Measurements from ENCODE around the gene TBX1. TPM values are rescaled to one million over a fixed set of nuclear protein-coding genes. Genes with fewer than 3 reads are reported as not detected.

TBX1 gene
- total and polyA plus RNA-seq, 8 donors, result 4.4 to 12.2 (median 10.1) TPM

DNA sequence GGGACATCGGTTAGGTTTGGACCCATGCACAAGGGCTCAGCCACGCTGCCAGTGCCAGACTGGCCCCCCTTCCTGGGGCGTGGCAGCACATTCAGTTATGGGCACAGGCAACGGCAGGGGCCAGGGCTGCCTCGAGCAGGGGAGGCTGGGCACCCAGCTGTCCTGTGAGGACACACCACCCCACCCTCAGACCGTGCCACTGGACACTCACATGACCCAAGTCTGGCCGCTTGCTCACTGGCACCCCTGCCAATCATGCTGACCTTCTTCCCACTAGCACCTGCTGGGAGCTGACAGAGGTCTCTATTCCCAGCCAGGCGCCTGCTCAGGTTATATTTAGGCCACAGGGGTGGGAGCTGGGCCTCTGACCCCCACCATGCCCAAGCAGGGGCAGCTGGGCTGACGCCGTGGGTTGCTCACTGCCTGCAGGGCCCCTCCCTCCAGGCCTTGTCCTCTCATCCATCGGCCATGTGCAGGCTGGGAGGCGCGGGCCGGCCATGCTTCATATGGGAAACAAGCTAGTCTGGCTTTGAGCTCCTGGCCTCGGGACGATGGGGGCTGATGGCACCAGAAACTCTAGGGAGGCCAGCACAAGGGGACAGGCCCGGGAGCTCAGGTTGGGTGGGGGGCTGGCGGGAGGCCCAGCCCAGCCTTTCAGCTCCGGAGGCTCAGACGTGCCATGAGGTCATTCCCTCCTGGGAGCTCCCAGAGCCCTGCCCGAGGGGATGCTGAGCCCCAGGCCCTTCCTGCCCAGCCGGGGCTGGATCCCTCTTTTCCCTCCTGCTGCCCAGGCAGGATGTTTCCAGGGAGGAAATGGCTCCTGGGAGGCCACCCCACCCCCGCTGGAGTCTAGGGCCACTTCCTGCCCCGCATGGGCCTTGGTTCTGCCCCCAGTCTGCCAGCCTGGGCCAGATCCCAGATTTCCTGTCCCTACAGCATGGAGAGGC, 15.2 kb upstream of the TBX1 start:
- Histone ChIP-seq H3K27me3 (peaks cover 0 to 7% of the 10 kb centered on the region in 2 donors), H3K4me1 (no peaks in the 10 kb centered on the region), H3K27ac (no peak overlapping the region), H3K36me3 (no peaks in the 10 kb centered on the region), H3K4me3 (no peak overlapping the region), H3K9me3 (no peaks in the 10 kb centered on the region)
- intact Hi-C loops (cut with DNase I), result no loop called here
- TF ChIP-seq, protein P1, sequence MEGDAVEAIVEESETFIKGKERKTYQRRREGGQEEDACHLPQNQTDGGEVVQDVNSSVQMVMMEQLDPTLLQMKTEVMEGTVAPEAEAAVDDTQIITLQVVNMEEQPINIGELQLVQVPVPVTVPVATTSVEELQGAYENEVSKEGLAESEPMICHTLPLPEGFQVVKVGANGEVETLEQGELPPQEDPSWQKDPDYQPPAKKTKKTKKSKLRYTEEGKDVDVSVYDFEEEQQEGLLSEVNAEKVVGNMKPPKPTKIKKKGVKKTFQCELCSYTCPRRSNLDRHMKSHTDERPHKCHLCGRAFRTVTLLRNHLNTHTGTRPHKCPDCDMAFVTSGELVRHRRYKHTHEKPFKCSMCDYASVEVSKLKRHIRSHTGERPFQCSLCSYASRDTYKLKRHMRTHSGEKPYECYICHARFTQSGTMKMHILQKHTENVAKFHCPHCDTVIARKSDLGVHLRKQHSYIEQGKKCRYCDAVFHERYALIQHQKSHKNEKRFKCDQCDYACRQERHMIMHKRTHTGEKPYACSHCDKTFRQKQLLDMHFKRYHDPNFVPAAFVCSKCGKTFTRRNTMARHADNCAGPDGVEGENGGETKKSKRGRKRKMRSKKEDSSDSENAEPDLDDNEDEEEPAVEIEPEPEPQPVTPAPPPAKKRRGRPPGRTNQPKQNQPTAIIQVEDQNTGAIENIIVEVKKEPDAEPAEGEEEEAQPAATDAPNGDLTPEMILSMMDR (IDR thresholded peaks at IDR 0.05), result no peak
- ATAC-seq (no peak), DNase-seq (no peak)

- H3K4me3 ChIP-seq, result no peak overlapping the region
- no peaks in the 10 kb centered on the region for H3K9me3 ChIP-seq
- TF ChIP-seq, protein P1 (IDR thresholded peaks at IDR 0.05), result no peak
- no peaks in the 10 kb centered on the region for H3K4me1 ChIP-seq
- peaks cover 0 to 20% of the 10 kb centered on the region in 2 donors for H3K27me3 ChIP-seq
- ATAC-seq (no peak), DNase-seq (no peak)
- intact Hi-C loops (cut with DNase I), result no loop called here
- H3K36me3 ChIP-seq, result no peaks in the 10 kb centered on the region
- no peak overlapping the region for H3K27ac ChIP-seq
Measured at GRCh38 chr22:19746726-19747125, 13.9 kb upstream of the TBX1 start.

DNA sequence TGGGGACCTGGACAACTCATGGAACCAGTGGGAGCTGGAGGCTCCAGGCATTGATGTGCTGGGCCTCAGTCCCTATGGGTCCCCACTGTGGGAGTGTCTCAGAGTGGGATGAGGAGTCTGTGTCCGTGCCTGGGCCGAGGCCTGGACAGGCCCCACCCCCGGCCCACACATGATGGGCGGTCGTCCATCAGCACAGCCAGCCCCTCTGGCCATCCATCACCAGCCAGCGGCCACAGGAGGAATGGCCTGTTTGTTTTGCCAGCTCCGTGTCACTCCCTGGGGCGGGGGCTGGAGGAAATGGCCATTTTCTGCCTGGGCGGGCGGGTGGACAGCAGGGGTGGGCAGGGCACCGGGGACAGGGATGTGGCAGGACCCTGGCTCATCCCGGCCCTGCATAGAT, 13.0 kb upstream of the TBX1 start:
- Histone ChIP-seq H3K27me3 (peaks cover 0 to 28% of the 10 kb centered on the region in 2 donors), H3K9me3 (no peaks in the 10 kb centered on the region), H3K27ac (no peak overlapping the region), H3K4me1 (no peaks in the 10 kb centered on the region), H3K4me3 (no peak overlapping the region), H3K36me3 (no peaks in the 10 kb centered on the region)
- intact Hi-C loops (cut with DNase I), result no loop called here
- TF ChIP-seq, protein P1 (IDR thresholded peaks at IDR 0.05), result no peak
- no peak for ATAC-seq
- no peak for DNase-seq

GRCh38 chr22:19748139-19748538, 12.4 kb upstream of the TBX1 start:
- Histone ChIP-seq H3K36me3 (no peaks in the 10 kb centered on the region), H3K27me3 (peaks cover 0 to 34% of the 10 kb centered on the region in 2 donors), H3K9me3 (no peaks in the 10 kb centered on the region), H3K4me3 (no peak overlapping the region), H3K27ac (no peak overlapping the region), H3K4me1 (no peaks in the 10 kb centered on the region)
- intact Hi-C loops (cut with DNase I), result no loop called here
- DNase-seq (no peak), ATAC-seq (no peak)
- TF ChIP-seq, protein P1 (IDR thresholded peaks at IDR 0.05), result no peak

DNA sequence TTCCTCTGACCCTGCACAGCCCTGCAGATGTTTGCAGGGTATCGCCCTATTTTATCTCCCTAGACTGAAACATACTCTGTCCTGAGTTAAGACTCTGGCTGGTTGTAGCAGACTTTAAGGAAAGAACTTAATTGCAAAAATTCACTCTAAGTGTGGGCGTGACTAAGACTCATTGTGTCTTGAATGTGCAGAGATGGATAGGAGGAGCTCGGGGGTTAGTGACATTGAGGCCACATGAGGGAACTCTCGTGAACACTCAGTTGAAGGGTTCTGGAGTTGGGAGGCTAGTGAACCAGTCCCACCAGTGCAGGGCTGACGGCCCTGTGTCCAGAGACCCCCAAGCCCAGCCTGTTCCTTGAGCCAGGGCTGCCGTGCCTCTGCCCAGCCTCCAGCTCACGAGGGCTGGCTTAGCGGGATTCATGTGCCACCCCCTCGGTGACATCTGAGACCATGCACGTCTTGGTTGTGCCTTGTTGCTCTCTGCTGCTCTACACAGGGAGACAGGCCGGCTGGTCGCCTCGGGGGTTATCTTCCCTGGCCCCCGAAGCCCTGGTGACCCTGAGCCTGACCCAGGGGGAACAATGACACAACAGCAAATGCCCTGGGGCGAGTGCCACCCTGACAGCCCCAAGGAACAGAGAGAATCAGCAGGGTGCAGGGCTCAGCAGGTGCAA, 11.4 kb upstream of the TBX1 start:
- no peak overlapping the region for H3K27ac ChIP-seq
- peaks cover 8 to 44% of the 10 kb centered on the region in 2 donors for H3K27me3 ChIP-seq
- no peak overlapping the region for H3K4me3 ChIP-seq
- TF ChIP-seq, protein P1 (IDR thresholded peaks at IDR 0.05), result no peak
- no peaks in the 10 kb centered on the region for H3K36me3 ChIP-seq
- ATAC-seq, result no peak
- H3K4me1 ChIP-seq, result no peaks in the 10 kb centered on the region
- no peak for DNase-seq
- intact Hi-C loops (cut with DNase I), result no loop called here
- H3K9me3 ChIP-seq, result no peaks in the 10 kb centered on the region

All from left lung (tissue), 10 donors.